Neural progenitor cell (in vitro differentiated cells): ENCODE results near the gene TMEM79. TPM values are rescaled to one million over a fixed set of nuclear protein-coding genes. Genes with fewer than 3 reads are reported as not detected.

Experiments used
- DNase-seq: peaks from one replicate; pipeline ENCODE4 v3.0.0-alpha.2; 2016; ENCODE audit warnings: low spot score
- H2AFZ ChIP-seq: fragments of 200-600 bp; sonication (generic); replicated peaks from 2 replicates; pipeline ENCODE4 v1.6.1; 2016; ENCODE audit warnings: antibody characterized with exemption
- H3F3A ChIP-seq: fragments of 200-600 bp; sonication (generic); 2 replicates; pipeline ENCODE4 v1.6.1; 2016; ENCODE audit warnings: antibody characterized with exemption, low read depth
- H3K27ac ChIP-seq: fragments of 200-600 bp; sonication (generic); 2 replicates; pipeline ENCODE4 v1.5.1; 2016; ENCODE audit warnings: mild to moderate bottlenecking
- H3K27me3 ChIP-seq: fragments of 200-600 bp; sonication (generic); 2 replicates; pipeline ENCODE4 v1.6.1; 2016; ENCODE audit warnings: mild to moderate bottlenecking, moderate library complexity
- H3K36me3 ChIP-seq: fragments of 200-600 bp; sonication (generic); 2 replicates; pipeline ENCODE4 v1.5.1; 2016
- H3K4me1 ChIP-seq: fragments of 200-600 bp; sonication (generic); 2 replicates; pipeline ENCODE4 v1.6.1; 2016; ENCODE audit warnings: mixed run types
- H3K4me2 ChIP-seq: fragments of 200-600 bp; sonication (generic); 2 replicates; pipeline ENCODE4 v1.6.1; 2016
- H3K4me3 ChIP-seq: fragments of 200-600 bp; sonication (generic); 2 replicates; pipeline ENCODE4 v1.5.1; 2016
- H3K79me2 ChIP-seq: fragments of 200-600 bp; sonication (generic); 2 replicates; pipeline ENCODE4 v1.6.1; 2016; ENCODE audit warnings: low read depth
- H3K9ac ChIP-seq: fragments of 200-600 bp; sonication (generic); 2 replicates; pipeline ENCODE4 v1.6.1; 2016
- H3K9me3 ChIP-seq: fragments of 200-600 bp; sonication (generic); 2 replicates; pipeline ENCODE4 v1.5.1; 2016; ENCODE audit warnings: low read depth
- H4K20me1 ChIP-seq: fragments of 200-600 bp; sonication (generic); 2 replicates; pipeline ENCODE4 v1.6.1; 2016; ENCODE audit warnings: low read depth
- H3K27ac Mint-ChIP-seq: 3 replicates; pipeline ENCODE4 v1.8.0; 2021; ENCODE audit warnings: mixed read lengths
- H3K27me3 Mint-ChIP-seq: 2 replicates; pipeline ENCODE4 v1.8.0; 2022; ENCODE audit warnings: low read depth, mild to moderate bottlenecking, inconsistent platforms, moderate library complexity, mixed read lengths; ENCODE audit not compliant: insufficient read depth
- H3K36me3 Mint-ChIP-seq: 3 replicates; pipeline ENCODE4 v1.8.0; 2021; ENCODE audit warnings: mixed read lengths
- H3K4me1 Mint-ChIP-seq: 3 replicates; pipeline ENCODE4 v1.8.0; 2021; ENCODE audit warnings: mixed read lengths
- H3K4me3 Mint-ChIP-seq: 3 replicates; pipeline ENCODE4 v1.8.0; 2021; ENCODE audit warnings: mild to moderate bottlenecking, moderate library complexity, mixed read lengths
- H3K9me3 Mint-ChIP-seq: 3 replicates; pipeline ENCODE4 v1.8.0; 2020; ENCODE audit warnings: mixed read lengths
- EZH2 ChIP-seq: fragments of 200-600 bp; sonication (generic); IDR thresholded peaks from 2 replicates; pipeline ENCODE4 v1.6.1; 2017; ENCODE audit warnings: antibody characterized with exemption, mild to moderate bottlenecking, moderate library complexity
- EZH2phosphoT487 ChIP-seq: fragments of 200-600 bp; sonication (generic); IDR thresholded peaks from 2 replicates; pipeline ENCODE4 v1.6.1; 2017; ENCODE audit warnings: antibody characterized with exemption
- total RNA-seq: library from RNA; depleted of rRNA; stranded (reverse); fragments of >200 nt; gene quantifications from 2 replicates; pipeline ENCODE4 v1.2.3, GENCODE V29; 2015; ENCODE audit warnings: low replicate concordance
- TF ChIP-seq, protein P1 (sequence below): fragments of 200-600 bp; sonication (generic); IDR thresholded peaks from 2 replicates; pipeline ENCODE4 v1.5.1; 2017; ENCODE audit warnings: antibody characterized with exemption, mild to moderate bottlenecking

The TMEM79 gene
- total RNA-seq, 1 donor from 2014 or later, result 1.7 TPM

GRCh38 chr1:156303241-156303640, 19.1 kb downstream of the TMEM79 start:
- Histone ChIP-seq H3K4me2 (no peak overlapping the region), H3K4me3 (no peak overlapping the region), H3K79me2 (no peaks in the 10 kb centered on the region), H3K27me3 (no peaks in the 10 kb centered on the region), H2AFZ (no peak overlapping the region), H3K4me1 (no peaks in the 10 kb centered on the region), H3K36me3 (no peaks in the 10 kb centered on the region), H3K9ac (no peak overlapping the region), H3K27ac (no peak overlapping the region), H4K20me1 (no peaks in the 10 kb centered on the region), H3F3A (peaks cover 20% of the 10 kb centered on the region), H3K9me3 (no peaks in the 10 kb centered on the region)
- Mint-ChIP-seq H3K36me3 (peaks cover 13% of the 10 kb centered on the region), H3K27ac (no peak overlapping the region), H3K9me3 (no peaks in the 10 kb centered on the region), H3K27me3 (no peaks in the 10 kb centered on the region), H3K4me1 (no peaks in the 10 kb centered on the region), H3K4me3 (no peak overlapping the region)
- TF ChIP-seq, protein P1, sequence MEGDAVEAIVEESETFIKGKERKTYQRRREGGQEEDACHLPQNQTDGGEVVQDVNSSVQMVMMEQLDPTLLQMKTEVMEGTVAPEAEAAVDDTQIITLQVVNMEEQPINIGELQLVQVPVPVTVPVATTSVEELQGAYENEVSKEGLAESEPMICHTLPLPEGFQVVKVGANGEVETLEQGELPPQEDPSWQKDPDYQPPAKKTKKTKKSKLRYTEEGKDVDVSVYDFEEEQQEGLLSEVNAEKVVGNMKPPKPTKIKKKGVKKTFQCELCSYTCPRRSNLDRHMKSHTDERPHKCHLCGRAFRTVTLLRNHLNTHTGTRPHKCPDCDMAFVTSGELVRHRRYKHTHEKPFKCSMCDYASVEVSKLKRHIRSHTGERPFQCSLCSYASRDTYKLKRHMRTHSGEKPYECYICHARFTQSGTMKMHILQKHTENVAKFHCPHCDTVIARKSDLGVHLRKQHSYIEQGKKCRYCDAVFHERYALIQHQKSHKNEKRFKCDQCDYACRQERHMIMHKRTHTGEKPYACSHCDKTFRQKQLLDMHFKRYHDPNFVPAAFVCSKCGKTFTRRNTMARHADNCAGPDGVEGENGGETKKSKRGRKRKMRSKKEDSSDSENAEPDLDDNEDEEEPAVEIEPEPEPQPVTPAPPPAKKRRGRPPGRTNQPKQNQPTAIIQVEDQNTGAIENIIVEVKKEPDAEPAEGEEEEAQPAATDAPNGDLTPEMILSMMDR, result no peak
- TF ChIP-seq EZH2, result no peak
- no peak for TF ChIP-seq EZH2phosphoT487
- no peak for DNase-seq

DNA sequence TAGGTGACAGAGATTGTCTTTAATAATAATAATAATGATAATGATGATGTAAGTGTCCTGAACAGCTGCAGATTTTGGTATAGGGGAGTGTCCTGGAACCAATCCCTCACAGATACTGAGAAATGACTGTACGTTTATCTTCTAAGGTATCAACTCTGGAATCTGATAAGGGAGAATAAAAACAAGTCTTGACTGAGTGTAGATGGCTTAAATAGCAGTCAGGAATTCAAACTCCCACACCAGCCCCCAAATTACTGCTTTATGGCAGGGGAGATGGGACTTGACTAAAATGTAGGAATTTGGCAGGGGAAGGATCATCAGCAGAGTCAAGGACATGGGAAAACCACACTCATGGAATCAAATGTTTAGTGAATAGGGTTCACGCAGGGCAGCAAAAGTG, 21.1 kb downstream of the TMEM79 start:
- Mint-ChIP-seq H3K4me1 (no peaks in the 10 kb centered on the region), H3K36me3 (peaks cover 21% of the 10 kb centered on the region), H3K27me3 (no peaks in the 10 kb centered on the region), H3K4me3 (no peak overlapping the region), H3K27ac (no peak overlapping the region), H3K9me3 (no peaks in the 10 kb centered on the region)
- no peak overlapping the region for H3K27ac ChIP-seq
- H3K4me2 ChIP-seq, result no peak overlapping the region
- peaks cover 3% of the 10 kb centered on the region for H3K36me3 ChIP-seq
- H3K9me3 ChIP-seq, result no peaks in the 10 kb centered on the region
- H3K4me3 ChIP-seq, result no peak overlapping the region
- no peaks in the 10 kb centered on the region for H3K4me1 ChIP-seq
- no peaks in the 10 kb centered on the region for H3K27me3 ChIP-seq
- no peak for DNase-seq
- H3F3A ChIP-seq, result peaks cover 17% of the 10 kb centered on the region
- TF ChIP-seq, protein P1, result no peak
- no peak for TF ChIP-seq EZH2phosphoT487
- TF ChIP-seq EZH2, result no peak
- H3K79me2 ChIP-seq, result no peaks in the 10 kb centered on the region
- no peak overlapping the region for H2AFZ ChIP-seq
- no peak overlapping the region for H3K9ac ChIP-seq
- peaks cover 3% of the 10 kb centered on the region for H4K20me1 ChIP-seq

DNA sequence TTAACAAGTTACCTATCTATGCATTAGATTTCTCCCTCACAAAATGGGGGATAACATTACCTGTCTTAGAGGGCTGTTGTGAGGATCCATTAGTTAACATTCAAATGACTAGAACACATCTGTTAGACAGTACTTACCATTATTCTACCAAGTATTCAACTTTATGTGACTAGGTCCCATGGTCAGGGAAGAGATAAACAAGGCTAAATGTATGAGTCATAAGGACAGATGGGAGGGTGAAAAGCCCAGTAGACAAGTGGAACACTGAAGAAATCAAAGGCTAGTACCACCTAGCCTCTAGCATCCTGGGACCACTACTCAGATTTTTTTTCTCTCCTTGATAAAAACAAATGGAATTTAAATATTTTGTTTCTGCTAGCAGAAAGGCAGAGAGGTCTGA, 24.0 kb downstream of the TMEM79 start:
- Histone ChIP-seq H3F3A (peaks cover 30% of the 10 kb centered on the region), H3K27me3 (no peaks in the 10 kb centered on the region), H3K79me2 (no peaks in the 10 kb centered on the region), H3K9me3 (no peaks in the 10 kb centered on the region), H3K4me3 (no peak overlapping the region), H2AFZ (no peak overlapping the region), H4K20me1 (peaks cover 3% of the 10 kb centered on the region), H3K9ac (no peak overlapping the region), H3K4me1 (no peaks in the 10 kb centered on the region), H3K4me2 (no peak overlapping the region), H3K27ac (no peak overlapping the region), H3K36me3 (peaks cover 24% of the 10 kb centered on the region)
- no peak overlapping the region for H3K27ac Mint-ChIP-seq
- no peaks in the 10 kb centered on the region for H3K4me1 Mint-ChIP-seq
- H3K9me3 Mint-ChIP-seq, result no peaks in the 10 kb centered on the region
- H3K4me3 Mint-ChIP-seq, result no peak overlapping the region
- DNase-seq, result no peak
- H3K36me3 Mint-ChIP-seq, result peaks cover 33% of the 10 kb centered on the region
- peaks cover 2% of the 10 kb centered on the region for H3K27me3 Mint-ChIP-seq
- TF ChIP-seq EZH2 (no peak), EZH2phosphoT487 (no peak)

- TF ChIP-seq EZH2phosphoT487 (no peak), EZH2 (no peak)
- TF ChIP-seq, protein P1, result no peak
- Histone ChIP-seq H3K36me3 (peaks cover 30% of the 10 kb centered on the region), H3K27ac (no peak overlapping the region), H3K4me2 (no peak overlapping the region), H3K4me3 (no peak overlapping the region), H3F3A (peaks cover 20% of the 10 kb centered on the region), H3K4me1 (no peaks in the 10 kb centered on the region), H3K27me3 (no peaks in the 10 kb centered on the region), H2AFZ (no peak overlapping the region), H3K79me2 (no peaks in the 10 kb centered on the region), H4K20me1 (peaks cover 3% of the 10 kb centered on the region), H3K9ac (no peak overlapping the region), H3K9me3 (no peaks in the 10 kb centered on the region)
- H3K36me3 Mint-ChIP-seq, result peaks cover 44% of the 10 kb centered on the region
- no peaks in the 10 kb centered on the region for H3K4me1 Mint-ChIP-seq
- H3K9me3 Mint-ChIP-seq, result no peaks in the 10 kb centered on the region
- peaks cover 2% of the 10 kb centered on the region for H3K27me3 Mint-ChIP-seq
- H3K4me3 Mint-ChIP-seq, result no peak overlapping the region
- no peak for DNase-seq
- H3K27ac Mint-ChIP-seq, result no peak overlapping the region
Measured at GRCh38 chr1:156310962-156311361, 26.8 kb downstream of the TMEM79 start.
